Transverse colon (tissue), 4 donors: Measurements from ENCODE around the gene KASH5. TPM values are rescaled to one million over a fixed set of nuclear protein-coding genes. Genes with fewer than 3 reads are reported as not detected.

Source experiments
- DNase-seq: peaks from one replicate; pipeline ENCODE4 v3.0.0-alpha.2; 2019
- H3K27ac ChIP-seq, 4 donors: fragments of 200-600 bp; sonication (generic); 2 replicates each; pipeline ENCODE4 v1.5.1; 2016 to 2018; ENCODE audit warnings: inconsistent platforms in 4 of 4
- H3K27me3 ChIP-seq: fragments of 200-600 bp; sonication (generic); 2 replicates; pipeline ENCODE4 v1.5.1; 2017; ENCODE audit warnings: inconsistent platforms
- H3K36me3 ChIP-seq, 4 donors: fragments of 200-600 bp; sonication (generic); 2 replicates each; pipeline ENCODE4 v1.5.1; 2017 to 2019; ENCODE audit warnings: inconsistent platforms in 4 of 4
- H3K4me1 ChIP-seq, 4 donors: fragments of 200-600 bp; sonication (generic); 2 replicates each; pipeline ENCODE4 v1.5.1; 2017 to 2020; ENCODE audit warnings: inconsistent platforms in 4 of 4
- H3K4me3 ChIP-seq, 4 donors: fragments of 200-600 bp; sonication (generic); 1 replicate in 1 of 4; 2 replicates in 3 of 4; pipeline versions ENCODE4 v1.5.1 to v1.6.1; 2017 to 2019; ENCODE audit warnings: inconsistent platforms in 4 of 4
- H3K9me3 ChIP-seq, 2 donors: fragments of 200-600 bp; sonication (generic); 2 replicates each; pipeline ENCODE4 v1.5.1; 2017 to 2019; ENCODE audit warnings: inconsistent platforms in 2 of 2
- CTCF ChIP-seq, 5 experiments: fragments of 200-600 bp in 3 of 5; fragments of 450-650 bp in 2 of 5; sonication (generic) in 3 of 5; IDR thresholded peaks; 1 replicate in 2 of 5; 2 replicates in 3 of 5; pipeline ENCODE4 v1.5.1; 2016 to 2017; ENCODE audit warnings: antibody characterized with exemption in 5 of 5, inconsistent platforms in 3 of 5, mild to moderate bottlenecking in 2 of 5, moderate library complexity in 1 of 5
- EP300 ChIP-seq: sonication (generic); formaldehyde crosslinking; IDR thresholded peaks from one replicate; pipeline ENCODE4 v1.6.1; 2017; ENCODE audit warnings: antibody characterized with exemption, low read depth
- POLR2A ChIP-seq: fragments of 450-650 bp; IDR thresholded peaks from one replicate; pipeline ENCODE4 v1.6.1; 2016; ENCODE audit warnings: antibody characterized with exemption, mild to moderate bottlenecking, moderate library complexity
- POLR2AphosphoS5 ChIP-seq, 3 donors: sonication (generic); formaldehyde crosslinking; IDR thresholded peaks; one replicate each; pipeline ENCODE4 v1.6.1; 2016; ENCODE audit warnings: antibody characterized with exemption in 3 of 3
- WGBS, 2 donors: methylation state at CpG; one replicate each; pipeline ENCODE4 v1.1.5; 2018; ENCODE audit warnings: low coverage in 1 of 2; 5-methylcytosine and 5-hydroxymethylcytosine counted together
- in situ Hi-C, 4 donors: fragments of 200-750 bp; cut with MboI; loops; one replicate each; pipeline versions ENCODE4 v1.15.0 to v1.15.1; 2017; ENCODE audit warnings: low sequenced_read_pairs in 3 of 4, low pct_ligation_motif_present in 1 of 4, low pct_unique_long_range_greater_than_20kb in 1 of 4
- intact Hi-C: fragments of 100-400 bp; cut with DNase I; formaldehyde crosslinking; loops from one replicate; pipeline ENCODE4 v1.15.1; 2023; ENCODE audit warnings: low total_unique reads
- total RNA-seq, 4 donors: library from RNA; depleted of rRNA; stranded (reverse); fragments of >200 nt; gene quantifications; one replicate each; pipeline ENCODE4 v1.1.0, GENCODE V29; 2016

The KASH5 gene
- total RNA-seq, 4 donors from 2014 or later, result not detected

- no peak overlapping the region for H3K27ac ChIP-seq
- in situ Hi-C loops (no loop called here), intact Hi-C loops (no loop called here)
- H3K9me3 ChIP-seq, result no peaks in the 10 kb centered on the region
- no peak for DNase-seq
- H3K27me3 ChIP-seq, result peaks cover 100% of the 10 kb centered on the region
- TF ChIP-seq CTCF (IDR thresholded peaks at IDR 0.05) (no peak), POLR2A (no peak), EP300 (no peak), POLR2AphosphoS5 (IDR thresholded peaks at IDR 0.05) (no peak)
- no peak overlapping the region for H3K4me3 ChIP-seq
- H3K4me1 ChIP-seq, result peaks cover 6 to 12% (median 11%) of the 10 kb centered on the region in 4 donors
- WGBS, 2 donors, result 70 to 80% methylated on average over 1 to 28 of the region's 28 CpGs
- H3K36me3 ChIP-seq, result no peaks in the 10 kb centered on the region
Observed at GRCh38 chr19:49430678-49431329, 42.8 kb downstream of the KASH5 start.

GRCh38 chr19:49431330-49431749 is 43.3 kb downstream of the KASH5 start:
- H3K4me1 ChIP-seq, result peaks cover 6 to 12% (median 11%) of the 10 kb centered on the region in 4 donors
- in situ Hi-C loops, result no loop called here
- no peak overlapping the region for H3K4me3 ChIP-seq
- H3K9me3 ChIP-seq, result no peaks in the 10 kb centered on the region
- 22 to 58% methylated on average over 6 to 27 of the region's 29 CpGs for WGBS, 2 donors
- DNase-seq, result no peak
- no peaks in the 10 kb centered on the region for H3K36me3 ChIP-seq
- H3K27ac ChIP-seq, result no peak overlapping the region
- TF ChIP-seq EP300 (no peak), CTCF (IDR thresholded peaks at IDR 0.05) (no peak), POLR2A (no peak), POLR2AphosphoS5 (IDR thresholded peaks at IDR 0.05) (no peak)
- H3K27me3 ChIP-seq, result peaks cover 100% of the 10 kb centered on the region
- intact Hi-C loops, result no loop called here

GRCh38 chr19:49432141-49433073 is 44.4 kb downstream of the KASH5 start:
- Histone ChIP-seq H3K4me1 (peaks cover 6 to 14% (median 11%) of the 10 kb centered on the region in 4 donors), H3K9me3 (no peaks in the 10 kb centered on the region), H3K27me3 (peaks cover 100% of the 10 kb centered on the region), H3K27ac (no peak overlapping the region), H3K4me3 (no peak overlapping the region), H3K36me3 (no peaks in the 10 kb centered on the region)
- in situ Hi-C loops, result no loop called here
- 0 to 24% methylated on average over 2 to 54 of the region's 63 CpGs for WGBS, 2 donors
- intact Hi-C loops, result no loop called here
- peak; percentile 50 for DNase-seq
- TF ChIP-seq POLR2A, result no peak
- no peak for TF ChIP-seq CTCF (IDR thresholded peaks at IDR 0.05)
- no peak for TF ChIP-seq POLR2AphosphoS5 (IDR thresholded peaks at IDR 0.05)
- no peak for TF ChIP-seq EP300

- no peak for DNase-seq
- H3K27ac ChIP-seq, result no peak overlapping the region
- H3K4me1 ChIP-seq, result peaks cover 0 to 6% (median 3%) of the 10 kb centered on the region in 4 donors
- H3K36me3 ChIP-seq, result no peaks in the 10 kb centered on the region
- in situ Hi-C loops, result no loop called here
- WGBS, 2 donors, result 10 to 30% methylated on average over 2 to 31 of the region's 31 CpGs
- TF ChIP-seq POLR2AphosphoS5 (IDR thresholded peaks at IDR 0.05), result no peak
- TF ChIP-seq EP300, result no peak
- no peak for TF ChIP-seq POLR2A
- no peak for TF ChIP-seq CTCF (IDR thresholded peaks at IDR 0.05)
- intact Hi-C loops, result no loop called here
- H3K27me3 ChIP-seq, result peaks cover 100% of the 10 kb centered on the region
- H3K9me3 ChIP-seq, result no peaks in the 10 kb centered on the region
- no peak overlapping the region for H3K4me3 ChIP-seq
Observed at GRCh38 chr19:49433240-49433901, 45.3 kb downstream of the KASH5 start.
